Lung microvascular endothelial cell (primary cell): ENCODE measurements around the gene TMEM35B. TPM values are rescaled to one million over a fixed set of nuclear protein-coding genes. Genes with fewer than 3 reads are reported as not detected.
"Not testable (repeated sequence)": the region's sequence is repeated elsewhere in the genome, so short reads cannot be mapped to it uniquely, and the experiment has no call there.

Experiments
- DNase-seq, 2 donors: peaks; one replicate each; pipeline versions ENCODE4 v3.0.0 to v3.0.0-alpha.2; 2010; ENCODE audit warnings: low read depth in 2 of 2
- total RNA-seq: library from RNA; depleted of rRNA; stranded (reverse); fragments of >200 nt; gene quantifications from 2 replicates; pipeline ENCODE4 v1.2.1, GENCODE V29; 2014

Gene TMEM35B
- total RNA-seq, 1 donor from 2014 or later: 41.7 TPM

DNA sequence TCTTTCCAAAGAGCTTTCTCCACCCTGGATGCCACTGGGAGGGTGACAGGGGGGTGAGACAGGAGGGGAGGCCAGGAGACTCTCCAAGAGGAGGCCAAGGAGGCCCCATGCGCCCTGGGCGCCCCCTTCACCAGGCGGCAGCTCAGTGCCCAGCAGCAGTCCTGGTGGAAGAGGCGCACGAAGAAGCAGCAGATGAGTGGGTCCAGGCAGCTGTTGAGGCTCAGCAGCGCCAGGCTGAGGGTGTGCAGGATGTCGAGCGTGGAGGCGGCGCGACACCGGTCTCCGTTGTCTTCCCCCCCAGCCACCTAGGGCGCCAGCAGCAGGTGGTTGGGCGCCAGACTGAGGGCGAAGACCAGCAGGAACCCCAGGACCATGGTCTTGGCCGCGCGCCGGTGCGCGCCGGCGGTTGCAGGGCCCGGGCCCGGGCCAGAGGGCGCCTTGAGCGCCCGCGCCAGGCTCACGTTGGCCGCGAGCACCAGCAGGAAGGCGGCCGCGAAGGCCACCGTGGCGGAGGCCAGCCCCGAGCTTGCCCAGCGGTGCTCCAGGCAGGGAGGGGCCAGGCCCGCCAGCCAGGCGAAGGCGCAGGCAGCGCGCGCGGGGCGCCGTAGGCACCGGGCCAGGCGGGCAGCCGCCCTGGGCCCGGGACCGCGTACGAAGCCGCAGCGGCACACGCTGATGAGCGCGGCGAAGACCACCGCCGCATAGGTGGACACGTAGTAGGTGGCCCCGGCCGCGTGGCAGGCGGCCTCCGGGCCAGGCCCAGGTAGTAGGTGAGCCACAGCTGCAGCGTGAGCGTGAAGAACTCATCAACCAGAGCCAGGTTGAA is 8.6 kb downstream of the TMEM35B start:
- DNase-seq: no peak

DNA sequence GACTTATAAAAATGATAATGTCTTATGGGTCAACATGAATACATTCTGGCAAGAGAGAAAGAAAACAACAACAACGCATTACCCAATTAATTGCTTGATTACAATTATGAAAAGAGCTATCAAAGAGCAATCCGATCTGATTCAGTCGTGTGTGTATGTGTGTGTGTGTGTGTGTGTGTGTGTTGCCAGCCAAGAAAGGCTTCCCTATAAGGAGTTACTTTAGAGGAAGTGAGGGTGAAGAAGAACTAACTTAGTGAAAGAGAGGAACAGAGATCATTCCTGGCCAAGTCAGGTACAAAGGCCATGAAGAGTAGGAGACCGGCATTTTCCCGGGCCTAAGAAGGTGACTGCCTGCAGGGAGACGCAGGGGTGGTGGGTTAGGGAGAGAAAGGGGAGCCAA is 9.4 kb downstream of the TMEM35B start:
- DNase-seq: no peak

DNA sequence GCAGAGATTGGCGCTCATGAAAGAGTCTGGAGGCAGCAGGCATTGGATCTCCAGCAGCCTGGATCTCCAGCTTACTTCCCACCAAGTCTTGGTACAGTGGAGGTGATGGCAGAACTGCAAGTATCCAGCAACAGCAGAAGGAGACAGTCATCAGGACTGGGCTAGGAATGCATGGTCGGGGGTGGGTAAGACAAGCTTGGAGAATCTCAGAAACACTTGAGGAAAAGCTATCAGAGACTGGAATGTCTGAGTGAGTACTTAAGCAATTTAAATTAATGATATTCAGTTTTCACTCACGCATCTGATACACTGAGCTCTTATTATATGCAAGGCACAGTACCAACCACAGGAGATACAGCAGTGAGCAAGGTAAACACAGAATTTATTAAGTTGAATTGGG is 9.8 kb downstream of the TMEM35B start:
- no peak for DNase-seq

DNA sequence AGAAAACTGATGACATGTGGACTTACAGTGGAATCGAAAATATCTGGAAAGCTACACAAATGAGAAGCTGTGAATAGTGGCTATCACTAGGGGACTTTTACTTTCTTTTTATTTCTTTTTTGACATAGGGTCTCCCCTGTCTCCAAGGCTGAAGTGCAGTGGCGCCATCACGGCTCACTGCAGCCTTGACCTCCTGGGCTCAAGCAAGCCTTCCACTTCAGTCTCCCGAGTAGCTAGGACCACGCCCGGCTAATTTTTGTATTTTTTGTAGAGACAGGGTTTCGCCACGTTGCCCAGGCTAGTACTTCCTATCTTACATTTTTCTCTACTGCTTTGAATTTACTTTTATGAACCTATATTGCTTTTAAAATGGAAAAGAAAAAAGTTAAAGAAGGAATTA is 10.5 kb downstream of the TMEM35B start:
- DNase-seq: no peak

DNA sequence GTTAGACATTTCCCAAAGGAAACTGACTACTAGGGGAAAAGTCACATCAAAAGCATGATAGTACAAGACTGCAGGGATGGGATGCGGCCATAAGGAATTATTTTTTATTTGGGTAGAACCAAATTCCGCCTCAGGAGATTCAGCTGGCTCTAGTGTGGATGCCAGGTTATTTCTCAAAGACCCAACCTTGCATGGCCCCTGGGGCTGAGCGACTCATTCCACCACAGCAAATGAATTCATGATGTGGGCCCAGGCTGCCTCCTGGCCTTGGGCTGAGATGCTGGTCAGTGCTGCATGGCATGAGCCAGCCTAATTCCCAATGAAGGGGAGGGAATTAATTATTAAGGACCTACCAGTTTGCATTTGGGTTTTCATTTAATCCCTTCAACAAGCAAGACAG is 11.8 kb downstream of the TMEM35B start:
- no peak for DNase-seq

DNA sequence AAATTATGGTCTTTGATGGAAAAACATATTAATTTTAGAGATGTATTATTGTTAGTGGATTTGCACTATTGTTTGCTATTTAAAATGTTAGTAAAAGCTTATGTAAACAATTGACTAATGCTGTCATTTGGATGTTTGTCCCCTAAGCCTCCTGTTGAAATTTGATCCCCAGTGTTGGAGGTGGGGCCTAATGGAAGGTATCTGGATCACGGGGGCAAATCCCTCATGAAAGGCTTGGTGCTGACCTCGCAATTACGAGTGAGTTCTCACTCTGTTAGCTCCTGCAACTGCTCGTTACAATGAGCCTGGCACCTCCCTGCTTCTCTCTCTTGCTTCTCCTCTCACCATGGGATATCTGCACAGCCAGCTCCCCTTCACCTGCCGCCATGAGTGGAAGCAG is 14.3 kb downstream of the TMEM35B start:
- DNase-seq: no peak

DNA sequence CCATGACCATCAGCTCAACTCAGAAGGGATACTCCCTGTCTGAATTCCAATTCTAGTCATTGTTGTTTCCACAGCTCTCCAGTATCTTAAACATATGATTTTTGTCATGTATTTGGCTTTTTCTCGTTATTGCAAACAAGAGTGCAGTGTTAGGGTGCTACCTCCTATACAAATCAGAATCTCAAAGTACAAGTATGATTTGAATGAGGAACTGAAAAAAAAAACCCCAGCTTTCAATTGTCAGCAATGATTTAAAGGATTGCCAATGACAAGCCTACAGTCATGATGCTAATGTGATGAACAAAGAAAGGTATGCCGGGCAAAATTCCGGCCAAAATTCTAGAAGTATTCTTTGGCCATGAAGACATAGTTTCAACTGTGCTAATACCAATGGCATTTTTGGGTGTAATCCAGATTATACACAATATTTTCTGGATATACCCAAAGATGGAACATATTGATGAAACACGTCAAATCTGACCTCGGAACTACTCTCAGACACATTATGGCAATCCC is 14.9 kb downstream of the TMEM35B start:
- no peak for DNase-seq

DNA sequence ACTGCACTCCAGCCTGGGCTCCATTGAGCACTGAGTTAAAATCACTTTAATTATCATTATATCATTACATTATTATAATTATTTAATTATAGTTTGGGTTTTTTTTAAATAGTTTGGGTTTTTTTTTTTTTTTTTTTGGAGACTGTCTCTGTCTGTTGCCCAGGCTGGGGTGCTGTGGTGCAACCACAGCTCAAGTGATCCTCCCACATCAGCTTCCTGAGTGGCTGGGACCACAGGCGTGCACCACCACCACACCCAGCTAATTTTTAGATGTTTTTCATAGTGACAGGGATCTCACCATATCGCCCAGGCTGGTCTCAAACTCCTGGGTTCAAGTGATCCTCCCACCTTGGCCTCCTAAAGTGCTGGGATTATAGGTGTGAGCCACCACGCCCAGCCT is 16.9 kb downstream of the TMEM35B start:
- DNase-seq: not testable (repeated sequence)

DNA sequence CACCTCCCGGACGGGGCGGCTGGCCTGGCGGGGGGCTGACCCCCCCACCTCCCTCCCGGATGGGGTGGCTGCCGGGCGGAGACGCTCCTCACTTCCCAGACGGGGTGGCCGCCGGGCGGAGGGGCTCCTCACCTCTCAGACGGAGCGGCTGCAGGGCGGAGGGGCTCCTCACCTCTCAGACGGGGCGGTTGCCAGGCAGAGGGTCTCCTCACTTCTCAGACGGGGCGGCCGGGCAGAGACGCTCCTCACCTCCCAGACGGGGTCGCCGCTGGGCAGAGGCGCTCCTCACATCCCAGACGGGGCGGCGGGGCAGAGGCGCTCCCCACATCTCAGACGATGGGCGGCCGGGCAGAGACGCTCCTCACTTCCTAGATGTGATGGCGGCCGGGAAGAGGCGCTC is 17.5 kb downstream of the TMEM35B start:
- DNase-seq: not testable (repeated sequence)

DNA sequence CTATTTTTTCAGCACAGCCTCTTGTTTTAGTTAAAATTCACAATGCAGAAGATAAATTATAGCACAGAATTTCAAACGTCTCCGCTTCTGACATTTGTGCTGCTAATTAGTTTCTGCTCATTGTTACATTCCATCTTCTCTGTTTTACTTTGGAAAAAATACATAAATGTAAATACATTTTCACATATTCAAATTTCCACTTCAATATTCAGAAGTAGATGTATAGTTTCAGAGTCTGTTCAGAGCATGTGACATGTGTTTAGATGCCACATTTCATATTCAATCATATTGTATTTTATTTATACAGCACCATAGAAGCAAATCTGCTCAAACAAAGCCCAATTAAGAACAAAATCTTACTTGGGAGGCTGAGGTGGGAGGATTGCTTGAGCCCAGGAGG is 19.6 kb downstream of the TMEM35B start:
- no peak for DNase-seq

DNA sequence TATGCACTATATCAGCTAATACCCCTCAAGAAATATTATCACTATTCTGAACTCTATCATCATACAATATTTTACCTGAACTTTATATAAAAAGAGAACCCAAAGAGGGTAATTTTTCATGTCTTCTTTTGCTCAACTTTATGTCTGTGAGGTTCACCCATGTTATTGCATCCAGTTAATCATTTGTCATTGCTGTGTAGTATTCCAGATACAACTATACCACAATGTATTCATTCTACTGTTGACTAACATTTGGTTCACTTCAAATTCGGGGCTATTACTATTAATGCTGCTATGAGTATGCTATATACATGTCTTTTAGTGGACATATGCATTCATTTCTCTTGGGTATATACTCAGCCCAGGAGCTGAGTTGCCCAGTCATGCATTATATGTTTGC is 34.7 kb downstream of the TMEM35B start:
- no peak for DNase-seq

DNA sequence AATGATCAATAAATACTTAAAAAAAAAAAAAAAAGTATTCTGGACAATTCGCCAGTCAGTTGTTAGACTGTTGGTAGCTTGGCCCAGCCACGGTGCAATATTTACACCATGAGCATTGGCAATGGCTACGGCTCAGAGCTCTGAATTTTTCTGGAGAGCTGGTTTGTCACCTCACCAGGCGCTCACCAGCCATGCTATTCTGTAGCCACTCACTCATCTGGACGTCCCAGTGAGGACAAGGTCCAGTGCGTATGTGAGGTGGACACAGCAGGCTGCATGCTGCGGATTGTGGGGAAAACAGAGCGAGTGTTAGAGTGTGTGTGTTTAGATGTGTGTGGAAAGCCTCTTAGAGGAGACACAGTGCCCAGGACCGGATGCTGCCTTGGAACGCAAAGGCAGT is 36.4 kb downstream of the TMEM35B start:
- DNase-seq: not testable (repeated sequence)

DNA sequence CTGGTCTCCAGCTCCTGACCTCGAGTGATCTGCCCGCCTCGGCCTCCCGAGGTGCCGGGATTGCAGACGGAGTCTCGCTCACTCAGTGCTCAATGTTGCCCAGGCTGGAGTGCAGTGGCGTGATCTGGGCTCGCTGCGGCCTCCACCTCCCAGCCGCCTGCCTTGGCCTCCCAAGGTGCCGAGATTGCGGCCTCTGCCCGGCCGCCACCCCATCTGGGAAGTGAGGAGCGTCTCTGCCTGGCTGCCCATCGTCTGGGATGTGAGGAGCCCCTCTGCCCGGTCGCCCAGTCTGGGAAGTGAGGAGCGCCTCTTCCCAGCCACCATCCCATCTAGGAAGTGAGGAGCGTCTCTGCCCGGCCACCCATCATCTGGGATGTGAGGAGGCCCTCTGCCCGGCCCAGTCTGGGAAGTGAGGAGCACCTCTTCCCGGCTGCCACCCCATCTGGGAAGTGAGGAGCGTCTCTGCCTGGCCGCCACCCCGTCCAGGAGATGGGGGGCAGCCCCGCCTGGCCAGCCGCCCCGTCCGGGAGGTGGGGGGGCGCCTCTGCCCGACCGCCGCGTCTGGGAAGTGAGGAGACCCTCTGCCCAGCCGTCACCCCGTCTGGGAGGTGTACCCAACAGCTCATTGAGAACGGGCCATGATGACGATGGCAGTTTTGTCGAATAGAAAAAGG is 37.4 kb downstream of the TMEM35B start:
- not testable (repeated sequence) for DNase-seq

DNA sequence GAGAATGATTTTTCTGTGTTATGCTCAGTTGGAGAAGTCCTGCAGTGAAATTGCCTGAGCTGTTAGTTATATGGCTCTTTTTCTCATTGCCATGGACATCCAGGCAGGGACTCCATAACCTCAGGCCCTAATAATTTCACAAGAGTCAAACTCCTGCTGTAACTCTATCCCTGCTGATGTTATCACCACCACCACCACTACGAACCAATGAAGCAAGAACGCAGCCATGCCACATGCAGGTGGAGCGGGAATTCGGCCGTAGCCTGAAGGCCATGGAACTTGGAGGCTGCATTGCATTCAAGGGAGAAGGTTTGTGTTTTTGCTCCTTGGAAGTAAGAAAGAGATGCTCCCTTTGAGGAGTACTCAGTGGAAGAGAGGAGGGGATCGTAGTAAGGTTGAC is 38.9 kb downstream of the TMEM35B start:
- no peak for DNase-seq

DNA sequence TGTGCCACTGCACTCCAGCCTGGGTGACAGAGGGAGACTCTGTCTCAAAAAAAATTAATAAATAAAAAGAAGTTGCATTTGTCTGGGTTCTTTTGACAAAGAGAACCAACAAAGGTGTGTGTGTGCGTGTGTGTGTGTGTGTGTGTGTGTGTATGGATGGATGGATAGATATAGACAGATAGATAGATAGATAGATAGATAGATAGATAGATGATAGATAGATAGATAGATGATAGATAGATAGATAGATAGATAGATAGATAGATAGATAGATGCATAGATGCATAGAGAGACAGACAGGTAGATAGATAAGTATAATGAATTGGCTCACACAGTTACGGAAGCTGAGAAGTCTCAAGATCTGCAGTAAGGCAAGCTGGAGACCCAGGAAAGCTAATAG is 43.3 kb downstream of the TMEM35B start:
- not testable (repeated sequence) for DNase-seq

Other genes starting within 250 kb of the TMEM35B start
- gene GJB5, start 230.3 kb downstream of the TMEM35B start, total RNA-seq: not detected in 2 replicates
- not detected in 2 replicates for gene GJB4, start 225.6 kb downstream of the TMEM35B start, total RNA-seq
- gene GJB3, start 204.1 kb downstream of the TMEM35B start, total RNA-seq: not detected in 2 replicates
- 47.2 and 60.8 TPM in 2 replicates for gene GJA4, start 192.3 kb downstream of the TMEM35B start, total RNA-seq
- gene SMIM12, start 125.6 kb downstream of the TMEM35B start, total RNA-seq: 34.4 and 40.3 TPM in 2 replicates
- gene DLGAP3, start 55.7 kb downstream of the TMEM35B start, total RNA-seq: under 0.01 TPM in 1 of 2 replicates, not detected in the other
- gene ZMYM6, start 46.6 kb upstream of the TMEM35B start, total RNA-seq: 7.0 and 9.1 TPM in 2 replicates
- gene ZMYM1, start 94.0 kb upstream of the TMEM35B start, total RNA-seq: 11.8 and 12.7 TPM in 2 replicates
- 125 TPM in 2 replicates for gene SFPQ, start 207.8 kb upstream of the TMEM35B start, total RNA-seq